Measurements from ENCODE around the gene COL27A1. TPM values are rescaled to one million over a fixed set of nuclear protein-coding genes. Genes with fewer than 3 reads are reported as not detected.

COL27A1 gene
- total RNA-seq, 5 donors from 2014 or later (not counting 1 experiment from before 2014, with no cell fraction given), result 0.53 to 1.7 (median 0.95) TPM

DNA sequence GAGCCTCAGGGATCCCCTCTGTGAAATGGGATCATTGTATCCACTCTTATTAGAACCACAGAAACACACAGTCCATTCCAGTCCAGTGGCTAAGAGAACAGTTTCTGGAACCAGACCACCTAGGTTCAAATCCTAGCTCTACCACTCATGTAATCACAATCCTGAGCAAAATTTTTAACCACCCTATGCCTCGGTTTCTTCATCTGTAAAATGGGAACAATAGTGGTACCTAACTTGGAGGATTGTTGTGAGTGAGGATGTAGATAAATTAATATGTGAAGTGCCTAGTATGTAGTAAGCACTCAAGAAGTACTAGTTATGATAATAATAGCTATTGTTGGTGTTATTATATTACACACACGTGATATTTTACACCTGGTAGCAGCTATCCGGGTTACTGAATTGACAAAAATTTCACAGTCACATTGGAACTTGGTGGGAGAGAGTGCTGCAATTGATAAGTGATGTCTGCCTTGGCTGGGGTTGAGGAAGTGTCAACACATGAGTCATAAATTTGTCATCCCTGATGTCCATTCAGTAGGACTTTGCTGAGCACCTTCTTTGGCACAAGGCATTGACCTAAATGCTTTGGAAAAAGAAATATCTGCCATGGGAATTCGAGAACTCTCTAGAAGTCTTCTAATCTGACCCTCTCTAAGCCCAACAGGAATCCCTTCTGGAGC lies 68.4 kb downstream of the COL27A1 start:
- Mint-ChIP-seq H3K9me3 (no peaks in the 10 kb centered on the region), H3K36me3 (no peaks in the 10 kb centered on the region), H3K4me1 (no peaks in the 10 kb centered on the region), H3K27me3 (peaks cover 0 to under 1% of the 10 kb centered on the region in 2 donors), H3K27ac (no peak overlapping the region), H3K4me3 (no peak overlapping the region)
- WGBS (ENCODE audit: insufficient coverage), result no CpG with 5 or more reads among the region's 4 CpGs
- no peak overlapping the region for H3K4me3 ChIP-seq (ENCODE audit: control insufficient read depth in 1 of 2, extremely low read depth in 1 of 2, low read length in 1 of 2)
- POLR2A ChIA-PET, result no interaction called here
- no peak overlapping the region for H3K27ac ChIP-seq (ENCODE audit: low read length)
- DNase-seq (no peak), ATAC-seq (replicated peaks in 1 of 4) (no peak)
- CTCF ChIA-PET, result no interaction called here
- no peaks in the 10 kb centered on the region for H3K4me1 ChIP-seq (ENCODE audit: control insufficient read depth in 1 of 2, extremely low read depth in 1 of 2, insufficient read depth in 2 of 2, low read length in 2 of 2)
- H3K36me3 ChIP-seq (ENCODE audit: control insufficient read depth in 2 of 2, extremely low read depth in 1 of 2, insufficient read depth in 1 of 2, low read length in 1 of 2), result no peaks in the 10 kb centered on the region
- no peaks in the 10 kb centered on the region for H3K9me3 ChIP-seq
- H3K27me3 ChIP-seq (replicated peaks in 1 of 2; ENCODE audit: control insufficient read depth in 2 of 2, extremely low read depth in 1 of 2, insufficient read depth in 2 of 2, low read length in 1 of 2), result peaks cover 0 to 16% of the 10 kb centered on the region in 2 experiments

DNA sequence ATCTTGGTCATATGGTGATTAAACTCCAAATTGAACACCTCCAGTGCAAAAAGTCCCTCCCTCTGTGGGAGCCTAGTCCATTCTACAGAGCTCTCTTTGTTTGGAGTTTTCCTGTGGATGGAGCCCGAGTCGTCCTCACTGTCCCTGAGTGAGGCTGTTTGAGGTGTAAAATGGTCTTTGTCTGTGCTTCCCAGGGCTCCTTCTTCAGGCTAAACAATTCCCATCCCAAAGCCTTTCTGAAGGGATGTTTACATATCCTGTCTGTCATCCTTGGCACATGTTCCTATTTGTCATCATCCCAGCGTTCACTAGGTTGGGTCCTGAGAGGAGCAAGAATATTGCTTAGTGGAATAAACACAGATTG lies 68.9 kb downstream of the COL27A1 start:
- Histone ChIP-seq H3K27ac (ENCODE audit: low read length) (no peak overlapping the region), H3K9me3 (no peaks in the 10 kb centered on the region), H3K27me3 (replicated peaks in 1 of 2; ENCODE audit: control insufficient read depth in 2 of 2, extremely low read depth in 1 of 2, insufficient read depth in 2 of 2, low read length in 1 of 2) (peaks cover 0 to 16% of the 10 kb centered on the region in 2 experiments), H3K4me3 (ENCODE audit: control insufficient read depth in 1 of 2, extremely low read depth in 1 of 2, low read length in 1 of 2) (no peak overlapping the region), H3K36me3 (ENCODE audit: control insufficient read depth in 2 of 2, extremely low read depth in 1 of 2, insufficient read depth in 1 of 2, low read length in 1 of 2) (no peaks in the 10 kb centered on the region), H3K4me1 (ENCODE audit: control insufficient read depth in 1 of 2, extremely low read depth in 1 of 2, insufficient read depth in 2 of 2, low read length in 2 of 2) (no peaks in the 10 kb centered on the region)
- ATAC-seq (replicated peaks in 1 of 4) (no peak), DNase-seq (no peak)
- Mint-ChIP-seq H3K9me3 (no peaks in the 10 kb centered on the region), H3K27ac (no peak overlapping the region), H3K27me3 (peaks cover 0 to 3% of the 10 kb centered on the region in 2 donors), H3K36me3 (no peaks in the 10 kb centered on the region), H3K4me1 (no peaks in the 10 kb centered on the region), H3K4me3 (no peak overlapping the region)
- POLR2A ChIA-PET, result no interaction called here
- CTCF ChIA-PET, result no interaction called here
- WGBS (ENCODE audit: insufficient coverage), result no CpG with 5 or more reads among the region's 3 CpGs

DNA sequence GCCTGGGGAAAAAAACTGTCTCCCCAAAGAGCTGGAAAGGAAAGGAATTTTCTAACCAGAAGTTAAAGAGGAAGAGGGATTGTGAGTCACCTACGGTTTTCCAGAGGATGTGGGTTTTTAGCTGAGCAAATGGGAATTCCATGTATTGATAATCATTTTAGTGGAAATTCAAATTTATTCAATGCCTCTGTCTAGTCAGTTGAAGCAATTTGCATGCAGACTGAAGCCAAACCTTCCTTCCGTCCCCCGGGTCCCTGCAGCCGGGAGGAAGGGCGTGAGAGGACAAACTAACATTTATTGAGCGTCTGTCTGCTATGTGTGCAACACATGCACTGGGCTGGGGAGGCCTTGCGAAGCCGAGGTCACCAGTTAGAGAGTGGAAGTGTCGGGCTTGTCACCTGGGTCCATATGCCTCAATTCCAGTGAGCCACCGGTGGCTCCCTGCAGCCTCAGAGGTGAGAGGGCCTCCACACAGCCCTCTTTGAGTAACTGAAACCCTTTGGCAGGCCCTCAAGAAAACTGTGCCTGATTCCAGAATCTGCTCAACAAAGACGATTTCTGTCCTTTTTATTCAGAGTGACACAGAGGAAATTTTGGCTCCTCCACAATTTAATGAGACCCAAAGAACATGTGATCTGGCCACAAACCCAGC lies 70.3 kb downstream of the COL27A1 start:
- ATAC-seq (replicated peaks in 1 of 4) (no peak), DNase-seq (no peak)
- Histone ChIP-seq H3K4me1 (ENCODE audit: control insufficient read depth in 1 of 2, extremely low read depth in 1 of 2, insufficient read depth in 2 of 2, low read length in 2 of 2) (no peaks in the 10 kb centered on the region), H3K27ac (ENCODE audit: low read length) (no peak overlapping the region), H3K36me3 (ENCODE audit: control insufficient read depth in 2 of 2, extremely low read depth in 1 of 2, insufficient read depth in 1 of 2, low read length in 1 of 2) (no peaks in the 10 kb centered on the region), H3K9me3 (no peaks in the 10 kb centered on the region), H3K27me3 (replicated peaks in 1 of 2; ENCODE audit: control insufficient read depth in 2 of 2, extremely low read depth in 1 of 2, insufficient read depth in 2 of 2, low read length in 1 of 2) (peaks cover 0 to 13% of the 10 kb centered on the region in 2 experiments), H3K4me3 (ENCODE audit: control insufficient read depth in 1 of 2, extremely low read depth in 1 of 2, low read length in 1 of 2) (no peak overlapping the region)
- H3K4me1 Mint-ChIP-seq, result no peaks in the 10 kb centered on the region
- H3K9me3 Mint-ChIP-seq, result no peaks in the 10 kb centered on the region
- no peak overlapping the region for H3K4me3 Mint-ChIP-seq
- 89% methylated on average over 10 of the region's 11 CpGs for WGBS (ENCODE audit: insufficient coverage)
- H3K27me3 Mint-ChIP-seq, result peaks cover 3% of the 10 kb centered on the region in 2 donors
- ChIA-PET CTCF (no interaction called here), POLR2A (no interaction called here)
- no peak overlapping the region for H3K27ac Mint-ChIP-seq
- no peaks in the 10 kb centered on the region for H3K36me3 Mint-ChIP-seq

DNA sequence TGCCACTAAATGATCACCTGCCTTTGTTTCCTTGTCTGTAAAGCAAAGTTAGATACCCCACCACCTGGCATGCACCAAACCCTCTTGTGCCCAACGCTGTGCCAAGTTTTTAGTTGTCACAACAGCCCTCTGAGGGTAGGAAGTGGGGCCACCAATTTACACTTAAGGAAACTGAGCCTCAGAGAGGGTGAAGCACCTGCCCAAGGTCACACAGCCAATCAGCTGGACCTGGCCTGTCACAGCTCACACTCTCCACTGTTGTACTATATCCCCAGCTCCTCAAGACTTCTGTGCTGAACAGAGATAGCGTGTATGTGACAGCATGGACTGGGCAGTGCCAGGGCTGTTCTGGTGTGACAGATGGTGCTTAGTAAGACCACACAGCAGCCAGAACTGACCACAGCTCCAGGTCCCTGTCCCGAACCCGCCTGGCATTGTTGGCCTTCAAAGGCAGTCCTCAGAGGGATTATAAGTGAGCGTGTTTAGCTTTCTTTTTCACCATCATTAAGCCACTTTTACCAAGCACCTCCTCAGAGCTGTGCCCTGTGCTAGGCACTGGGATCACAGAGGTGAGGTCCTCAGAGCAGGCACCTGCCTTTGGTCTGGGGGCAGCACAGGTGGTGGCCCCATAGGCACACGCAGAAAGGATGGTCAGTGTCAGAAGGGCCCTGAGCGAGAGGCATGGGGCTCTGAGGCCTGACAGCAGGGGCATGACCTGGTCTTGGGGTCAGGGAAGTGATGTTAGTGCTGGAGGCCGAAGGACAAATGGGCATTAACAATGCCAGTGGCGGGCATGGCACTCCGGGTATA lies 71.1 kb downstream of the COL27A1 start:
- Histone ChIP-seq H3K36me3 (ENCODE audit: control insufficient read depth in 2 of 2, extremely low read depth in 1 of 2, insufficient read depth in 1 of 2, low read length in 1 of 2) (no peaks in the 10 kb centered on the region), H3K9me3 (no peaks in the 10 kb centered on the region), H3K27ac (ENCODE audit: low read length) (no peak overlapping the region), H3K27me3 (replicated peaks in 1 of 2; ENCODE audit: control insufficient read depth in 2 of 2, extremely low read depth in 1 of 2, insufficient read depth in 2 of 2, low read length in 1 of 2) (peaks cover 0 to 13% of the 10 kb centered on the region in 2 experiments), H3K4me3 (ENCODE audit: control insufficient read depth in 1 of 2, extremely low read depth in 1 of 2, low read length in 1 of 2) (no peak overlapping the region), H3K4me1 (ENCODE audit: control insufficient read depth in 1 of 2, extremely low read depth in 1 of 2, insufficient read depth in 2 of 2, low read length in 2 of 2) (no peaks in the 10 kb centered on the region)
- DNase-seq (no peak), ATAC-seq (replicated peaks in 1 of 4) (no peak)
- H3K4me1 Mint-ChIP-seq, result no peaks in the 10 kb centered on the region
- no peaks in the 10 kb centered on the region for H3K36me3 Mint-ChIP-seq
- no peak overlapping the region for H3K27ac Mint-ChIP-seq
- no peaks in the 10 kb centered on the region for H3K9me3 Mint-ChIP-seq
- POLR2A ChIA-PET, result no interaction called here
- WGBS (ENCODE audit: insufficient coverage), result 78% methylated on average over 9 of the region's 10 CpGs
- H3K4me3 Mint-ChIP-seq, result no peak overlapping the region
- peaks cover 3% of the 10 kb centered on the region in 2 donors for H3K27me3 Mint-ChIP-seq
- CTCF ChIA-PET, result interaction anchor here in 1 of 2 donors (0.7 kb wide), 1 partner anchor 81 kb away, joined by 7 read pairs; no protein-coding TSS in a partner anchor

DNA sequence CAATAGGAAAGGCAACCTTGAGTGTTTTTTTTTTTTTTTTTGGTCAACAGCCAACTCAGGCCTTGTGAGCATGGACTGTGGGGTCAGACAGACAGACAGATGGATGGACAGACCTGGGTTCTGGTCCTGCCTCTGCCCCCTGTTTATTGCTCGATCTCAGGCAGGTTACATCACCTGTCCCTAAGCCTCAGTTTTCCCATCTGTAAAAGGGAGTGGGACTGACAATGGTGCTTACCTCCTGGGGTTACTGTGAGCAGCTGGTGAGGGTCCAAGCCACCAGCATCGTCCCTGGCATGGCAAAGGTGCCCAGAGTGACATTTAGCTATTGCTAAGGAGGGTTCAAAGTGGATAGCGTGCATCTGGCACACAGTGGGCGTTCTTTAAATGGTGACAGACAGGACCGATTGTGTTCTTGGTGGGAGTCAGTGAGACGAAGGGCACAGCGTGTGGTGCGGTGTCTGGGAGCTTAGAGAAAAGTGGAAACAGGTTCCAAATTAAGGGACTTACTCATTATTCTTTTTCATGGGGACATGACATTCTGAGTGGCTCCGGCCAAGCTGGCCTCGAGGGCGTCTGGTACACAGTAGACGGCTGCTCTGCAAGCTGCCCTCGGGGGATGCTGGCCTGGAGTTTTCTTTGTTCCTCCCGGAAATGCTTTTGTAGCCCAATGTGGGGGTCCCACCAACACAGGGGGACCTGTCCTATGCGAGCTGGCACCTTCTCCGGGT lies 72.1 kb downstream of the COL27A1 start:
- POLR2A ChIA-PET, result no interaction called here
- no peaks in the 10 kb centered on the region for H3K36me3 ChIP-seq (ENCODE audit: control insufficient read depth in 2 of 2, extremely low read depth in 1 of 2, insufficient read depth in 1 of 2, low read length in 1 of 2)
- H3K4me3 ChIP-seq (ENCODE audit: control insufficient read depth in 1 of 2, extremely low read depth in 1 of 2, low read length in 1 of 2), result no peak overlapping the region
- Mint-ChIP-seq H3K36me3 (no peaks in the 10 kb centered on the region), H3K27me3 (peaks cover 3% of the 10 kb centered on the region in 2 donors), H3K9me3 (no peaks in the 10 kb centered on the region), H3K4me3 (no peak overlapping the region), H3K27ac (no peak overlapping the region), H3K4me1 (no peaks in the 10 kb centered on the region)
- H3K27ac ChIP-seq (ENCODE audit: low read length), result no peak overlapping the region
- 84% methylated on average over 11 of the region's 16 CpGs for WGBS (ENCODE audit: insufficient coverage)
- DNase-seq (no peak), ATAC-seq (replicated peaks in 1 of 4) (no peak)
- no peaks in the 10 kb centered on the region for H3K9me3 ChIP-seq
- CTCF ChIA-PET, result interaction anchor here in 1 of 2 donors (0.7 kb wide), 1 partner anchor 82 kb away, joined by 7 read pairs; no protein-coding TSS in a partner anchor
- no peaks in the 10 kb centered on the region for H3K4me1 ChIP-seq (ENCODE audit: control insufficient read depth in 1 of 2, extremely low read depth in 1 of 2, insufficient read depth in 2 of 2, low read length in 2 of 2)
- H3K27me3 ChIP-seq (replicated peaks in 1 of 2; ENCODE audit: control insufficient read depth in 2 of 2, extremely low read depth in 1 of 2, insufficient read depth in 2 of 2, low read length in 1 of 2), result peaks cover 0 to 21% of the 10 kb centered on the region in 2 experiments

Data from T-cell (primary cell).